Cardiac muscle cell (in vitro differentiated cells and primary cell): ENCODE data around the gene RAB28. TPM values are rescaled to one million over a fixed set of nuclear protein-coding genes. Genes with fewer than 3 reads are reported as not detected.

Experiments used
- DNase-seq, 2 donors: peaks; one replicate each; pipeline versions ENCODE4 v3.0.0 to v3.0.0-alpha.2; 2010 to 2017; ENCODE audit warnings: low read depth in 1 of 2, low spot score in 1 of 2
- H3K27ac ChIP-seq: fragments of 200-600 bp; sonication (generic); 2 replicates; pipeline ENCODE4 v1.5.1; 2016
- H3K27me3 ChIP-seq: fragments of 200-600 bp; sonication (generic); 2 replicates; pipeline ENCODE4 v1.6.0; 2016; ENCODE audit warnings: control low read depth
- H3K36me3 ChIP-seq: fragments of 200-600 bp; sonication (generic); 2 replicates; pipeline ENCODE4 v1.5.1; 2016; ENCODE audit warnings: control low read depth
- H3K4me1 ChIP-seq: fragments of 200-600 bp; sonication (generic); 2 replicates; pipeline ENCODE4 v1.8.1; 2017; ENCODE audit warnings: low read depth, mild to moderate bottlenecking, mixed run types
- H3K4me3 ChIP-seq: fragments of 200-600 bp; sonication (generic); 2 replicates; pipeline ENCODE4 v1.5.1; 2016; ENCODE audit warnings: mild to moderate bottlenecking
- H3K9me3 ChIP-seq: fragments of 200-600 bp; sonication (generic); 2 replicates; pipeline ENCODE4 v1.5.1; 2017; ENCODE audit warnings: low read depth, mild to moderate bottlenecking, control low read depth
- polyA plus RNA-seq: library from polyadenylated mRNA; unstranded; fragments of >200 nt; fragmentation: Nextera tagmentation; extraction: Ambion mirVana; gene quantifications from 2 replicates; pipeline ENCODE4 v1.2.1, GENCODE V29; 2016
- total RNA-seq: library from RNA; depleted of rRNA; stranded (reverse); fragments of >200 nt; gene quantifications from 2 replicates; pipeline ENCODE4 v1.2.3, GENCODE V29; 2016
- TF ChIP-seq, protein P1 (sequence below): IDR thresholded peaks from 2 replicates; pipeline ENCODE4 v1.5.1; 2012; ENCODE audit warnings: low read depth, mild to moderate bottlenecking, low read length

Gene RAB28
- total and polyA plus RNA-seq, 2 experiments from 2014 or later = 20.3 to 33.0 TPM

DNA sequence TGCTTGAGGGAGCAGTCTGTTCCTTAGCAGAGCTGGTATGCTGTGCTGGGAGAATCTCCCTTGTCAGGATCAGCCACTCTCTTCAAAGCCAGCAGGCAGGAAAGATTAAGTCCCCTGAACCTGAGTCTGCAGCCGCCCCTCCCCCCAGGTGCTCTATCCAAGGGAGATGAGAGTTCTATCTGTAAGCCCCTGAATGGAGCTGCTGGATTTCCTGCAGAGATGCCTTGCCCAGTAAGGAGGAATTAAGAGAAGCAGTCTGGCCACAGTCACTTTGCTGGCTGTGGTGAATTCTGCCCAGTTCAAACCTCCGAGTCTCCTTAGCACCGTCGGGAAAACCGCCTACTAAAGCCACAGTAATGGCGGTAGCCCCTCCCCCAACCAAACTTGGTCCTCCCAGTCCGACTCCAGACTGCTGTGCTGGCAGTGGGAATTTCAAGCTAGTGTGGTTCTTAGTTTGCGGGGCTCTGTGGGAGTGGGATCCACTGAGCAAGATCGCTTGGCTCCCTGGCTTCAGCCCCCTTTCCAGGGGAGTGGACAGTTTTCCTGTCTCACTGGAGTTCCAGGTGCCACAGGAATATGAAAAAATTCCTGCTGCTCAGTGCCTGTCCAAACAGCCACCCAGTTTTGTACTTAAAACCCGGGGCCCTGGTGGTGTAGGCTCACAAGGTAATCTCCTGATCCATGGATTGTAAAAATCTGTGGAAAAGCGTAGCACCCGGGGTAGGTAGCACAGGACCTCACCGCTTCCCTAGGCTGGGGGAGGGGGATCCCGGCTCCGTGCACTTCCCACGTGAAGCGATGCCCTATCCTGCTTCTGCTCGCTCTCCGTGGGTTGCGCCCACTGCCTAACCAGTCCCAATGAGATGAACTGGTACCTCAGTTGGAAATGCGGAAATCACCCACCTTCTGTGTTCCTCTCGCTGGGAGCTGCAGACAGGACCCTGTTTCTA lies 38.0 kb downstream of the RAB28 start:
- Histone ChIP-seq H3K4me3 (peak overlapping the region; percentile 24), H3K9me3 (no peaks in the 10 kb centered on the region), H3K36me3 (no peaks in the 10 kb centered on the region), H3K4me1 (no peaks in the 10 kb centered on the region), H3K27me3 (no peaks in the 10 kb centered on the region), H3K27ac (peak overlapping the region; percentile 61)
- peak in 1 of 2 donors; percentile 74 for DNase-seq
- TF ChIP-seq, protein P1, sequence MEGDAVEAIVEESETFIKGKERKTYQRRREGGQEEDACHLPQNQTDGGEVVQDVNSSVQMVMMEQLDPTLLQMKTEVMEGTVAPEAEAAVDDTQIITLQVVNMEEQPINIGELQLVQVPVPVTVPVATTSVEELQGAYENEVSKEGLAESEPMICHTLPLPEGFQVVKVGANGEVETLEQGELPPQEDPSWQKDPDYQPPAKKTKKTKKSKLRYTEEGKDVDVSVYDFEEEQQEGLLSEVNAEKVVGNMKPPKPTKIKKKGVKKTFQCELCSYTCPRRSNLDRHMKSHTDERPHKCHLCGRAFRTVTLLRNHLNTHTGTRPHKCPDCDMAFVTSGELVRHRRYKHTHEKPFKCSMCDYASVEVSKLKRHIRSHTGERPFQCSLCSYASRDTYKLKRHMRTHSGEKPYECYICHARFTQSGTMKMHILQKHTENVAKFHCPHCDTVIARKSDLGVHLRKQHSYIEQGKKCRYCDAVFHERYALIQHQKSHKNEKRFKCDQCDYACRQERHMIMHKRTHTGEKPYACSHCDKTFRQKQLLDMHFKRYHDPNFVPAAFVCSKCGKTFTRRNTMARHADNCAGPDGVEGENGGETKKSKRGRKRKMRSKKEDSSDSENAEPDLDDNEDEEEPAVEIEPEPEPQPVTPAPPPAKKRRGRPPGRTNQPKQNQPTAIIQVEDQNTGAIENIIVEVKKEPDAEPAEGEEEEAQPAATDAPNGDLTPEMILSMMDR = no peak

DNA sequence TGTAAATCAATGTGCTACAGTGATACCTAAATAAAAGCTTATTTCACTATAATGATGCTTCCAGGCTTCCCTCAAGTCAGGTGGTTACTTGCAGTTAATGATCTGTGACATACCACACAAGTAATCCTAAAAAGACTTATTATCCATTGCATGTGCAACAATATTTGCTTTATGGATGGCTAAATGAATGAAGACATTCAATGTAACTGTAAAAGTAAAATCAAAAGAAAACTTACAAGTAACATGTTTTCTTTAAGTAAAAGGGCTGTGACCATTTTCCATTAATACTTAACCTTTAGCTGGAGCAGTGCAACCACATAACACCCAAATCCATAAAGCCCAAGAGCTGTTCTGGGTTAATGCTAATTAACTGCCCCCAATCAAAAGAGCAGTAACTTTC lies 42.6 kb downstream of the RAB28 start:
- Histone ChIP-seq H3K4me1 (no peaks in the 10 kb centered on the region), H3K27ac (no peak overlapping the region), H3K36me3 (no peaks in the 10 kb centered on the region), H3K27me3 (no peaks in the 10 kb centered on the region), H3K9me3 (no peaks in the 10 kb centered on the region), H3K4me3 (no peak overlapping the region)
- TF ChIP-seq, protein P1 = no peak
- DNase-seq = no peak

DNA sequence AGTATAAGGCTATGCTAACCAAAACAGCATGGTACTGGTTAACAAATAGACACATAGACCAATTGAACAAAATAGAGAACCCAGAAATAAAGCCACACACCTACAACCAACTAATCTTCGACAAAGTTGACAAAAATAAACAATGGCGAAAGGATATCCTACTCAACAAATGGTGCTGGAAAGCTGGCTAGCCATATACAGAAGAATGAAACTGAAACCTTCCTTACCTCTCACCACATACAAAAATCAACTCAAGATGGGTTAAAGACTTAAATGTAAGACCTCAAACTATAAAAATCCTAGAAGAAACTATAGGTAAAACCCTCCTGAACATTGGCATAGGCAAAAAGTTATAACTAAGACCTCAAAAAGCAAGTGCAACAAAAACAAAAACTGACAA lies 47.2 kb downstream of the RAB28 start:
- Histone ChIP-seq H3K27ac (no peak overlapping the region), H3K4me3 (no peak overlapping the region), H3K36me3 (no peaks in the 10 kb centered on the region), H3K27me3 (no peaks in the 10 kb centered on the region), H3K4me1 (peaks cover 12% of the 10 kb centered on the region), H3K9me3 (no peaks in the 10 kb centered on the region)
- TF ChIP-seq, protein P1 = no peak
- DNase-seq = no peak

DNA sequence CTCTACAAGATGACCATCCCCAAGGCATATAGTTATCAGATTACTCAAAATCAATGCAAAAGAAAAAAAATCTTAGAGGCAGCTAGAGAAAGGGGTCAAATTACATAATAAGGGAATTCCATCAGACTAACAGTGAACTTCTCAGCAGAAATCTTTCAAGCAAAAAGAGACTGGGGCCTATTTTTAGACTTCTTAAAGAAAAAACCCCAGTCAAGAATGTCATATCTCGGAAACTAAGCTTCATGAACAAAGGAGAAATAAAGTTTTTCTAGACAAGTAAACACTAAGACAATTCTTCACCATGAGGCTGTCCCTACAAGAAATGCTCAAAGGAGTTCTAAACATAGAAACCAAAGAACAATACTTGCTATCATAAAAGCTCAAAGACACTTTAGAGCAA lies 51.7 kb downstream of the RAB28 start:
- TF ChIP-seq, protein P1 = no peak
- H3K27me3 ChIP-seq = no peaks in the 10 kb centered on the region
- H3K9me3 ChIP-seq = no peaks in the 10 kb centered on the region
- H3K36me3 ChIP-seq = no peaks in the 10 kb centered on the region
- no peak overlapping the region for H3K4me3 ChIP-seq
- peaks cover 14% of the 10 kb centered on the region for H3K4me1 ChIP-seq
- no peak overlapping the region for H3K27ac ChIP-seq
- DNase-seq = no peak

DNA sequence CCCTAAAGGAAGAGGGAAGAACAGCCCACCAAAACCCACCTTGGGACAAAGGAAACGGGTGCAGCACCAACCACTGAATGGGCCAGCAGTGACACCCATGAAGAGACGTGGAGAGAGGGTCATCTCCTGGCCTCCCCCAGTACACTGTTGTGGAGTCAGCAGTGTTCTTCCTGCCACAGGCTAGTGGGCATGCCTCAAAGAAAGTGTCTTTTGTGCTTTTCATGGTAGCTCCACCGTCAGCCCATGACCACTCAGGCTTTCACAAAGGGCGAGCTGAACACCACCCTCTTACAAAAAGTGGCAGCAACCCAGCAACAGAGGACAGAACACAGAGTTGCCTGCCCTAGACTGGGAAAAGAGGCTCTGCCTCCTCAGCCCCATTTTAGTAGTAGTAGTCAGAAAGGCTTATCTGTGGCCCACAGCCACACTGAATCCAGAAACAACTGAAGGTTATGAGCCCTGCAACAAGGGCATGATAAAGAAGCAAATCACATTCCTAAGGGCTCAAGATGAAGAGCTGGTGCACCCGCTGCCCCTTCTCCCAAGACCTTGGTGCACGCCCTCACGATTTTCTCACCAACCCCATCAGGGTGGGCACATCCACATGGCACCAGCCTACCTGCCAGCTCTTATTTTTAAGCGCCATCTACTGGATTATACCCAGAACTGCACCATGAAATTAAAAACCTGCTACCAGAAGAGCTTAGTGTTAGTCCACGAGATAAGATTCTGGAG lies 53.1 kb downstream of the RAB28 start:
- Histone ChIP-seq H3K4me3 (no peak overlapping the region), H3K27ac (no peak overlapping the region), H3K4me1 (peaks cover 14% of the 10 kb centered on the region), H3K27me3 (no peaks in the 10 kb centered on the region), H3K36me3 (no peaks in the 10 kb centered on the region), H3K9me3 (no peaks in the 10 kb centered on the region)
- DNase-seq = no peak
- TF ChIP-seq, protein P1 = peak; percentile 18
